ENCODE data around the gene CACNA1D.
A peak's percentile ranks its signal among the peaks of the same experiment; 100 is the strongest.

Gene CACNA1D

GRCh38 chr3:53705774-53706173 is 211.4 kb downstream of the CACNA1D start:
- no peak for DNase-seq (ENCODE audit: low read depth)
- no peak overlapping the region for H3K4me3 ChIP-seq (ENCODE audit: control insufficient read depth, low read depth, low read length)
- no peak for TF ChIP-seq CTCF (conservative IDR thresholded peaks at IDR 0.05; ENCODE audit: control insufficient read depth, insufficient read depth, low read depth, low read length)

- no peak overlapping the region for H3K4me3 ChIP-seq (ENCODE audit: control insufficient read depth, low read depth, low read length)
- no peak for DNase-seq (ENCODE audit: low read depth)
- no peak for TF ChIP-seq CTCF (conservative IDR thresholded peaks at IDR 0.05; ENCODE audit: control insufficient read depth, insufficient read depth, low read depth, low read length)
Measured at GRCh38 chr3:53707222-53707621, 212.8 kb downstream of the CACNA1D start.

GRCh38 chr3:53708001-53708621 is 213.7 kb downstream of the CACNA1D start:
- no peak for DNase-seq (ENCODE audit: low read depth)
- no peak overlapping the region for H3K4me3 ChIP-seq (ENCODE audit: control insufficient read depth, low read depth, low read length)
- TF ChIP-seq CTCF (conservative IDR thresholded peaks at IDR 0.05; ENCODE audit: control insufficient read depth, insufficient read depth, low read depth, low read length), result no peak

GRCh38 chr3:53709256-53709655 is 214.8 kb downstream of the CACNA1D start:
- no peak overlapping the region for H3K4me3 ChIP-seq (ENCODE audit: control insufficient read depth, low read depth, low read length)
- no peak for TF ChIP-seq CTCF (conservative IDR thresholded peaks at IDR 0.05; ENCODE audit: control insufficient read depth, insufficient read depth, low read depth, low read length)
- no peak for DNase-seq (ENCODE audit: low read depth)

GRCh38 chr3:53709860-53710674 is 215.7 kb downstream of the CACNA1D start:
- peak; percentile 72 for TF ChIP-seq CTCF (conservative IDR thresholded peaks at IDR 0.05; ENCODE audit: control insufficient read depth, insufficient read depth, low read depth, low read length)
- no peak overlapping the region for H3K4me3 ChIP-seq (ENCODE audit: control insufficient read depth, low read depth, low read length)
- peak; percentile 60 for DNase-seq (ENCODE audit: low read depth)

- no peak overlapping the region for H3K4me3 ChIP-seq (ENCODE audit: control insufficient read depth, low read depth, low read length)
- no peak for TF ChIP-seq CTCF (conservative IDR thresholded peaks at IDR 0.05; ENCODE audit: control insufficient read depth, insufficient read depth, low read depth, low read length)
Measured at GRCh38 chr3:53711387-53711786, 217.0 kb downstream of the CACNA1D start.

More at GRCh38 chr3:53711387-53711786, 217.0 kb downstream of the CACNA1D start:
- DNase-seq (ENCODE audit: low read depth), result no peak
